ENCODE measurements around the gene PDZD7.

Gene PDZD7

DNA sequence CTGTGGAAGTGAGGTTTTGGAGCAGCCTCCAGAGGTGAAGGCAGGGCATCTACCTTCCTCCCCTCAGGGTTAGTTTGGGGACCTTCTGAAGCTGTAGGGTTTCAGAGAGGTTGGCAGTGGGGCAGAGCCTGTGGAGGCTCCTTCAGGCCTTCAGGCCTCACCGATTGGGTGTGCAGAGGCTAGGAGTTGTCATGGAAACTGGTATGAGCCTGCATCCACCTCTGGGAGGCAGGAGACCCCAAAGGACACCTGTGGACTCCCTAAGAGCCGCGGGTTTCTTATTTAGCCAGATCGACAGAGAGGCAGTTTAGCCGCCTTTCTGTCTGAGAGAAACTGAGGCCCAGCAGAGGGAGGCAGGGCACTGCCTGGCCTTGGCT lies 29.3 kb downstream of the PDZD7 start:
- DNase-seq (ENCODE audit: low spot score) = no peak

DNA sequence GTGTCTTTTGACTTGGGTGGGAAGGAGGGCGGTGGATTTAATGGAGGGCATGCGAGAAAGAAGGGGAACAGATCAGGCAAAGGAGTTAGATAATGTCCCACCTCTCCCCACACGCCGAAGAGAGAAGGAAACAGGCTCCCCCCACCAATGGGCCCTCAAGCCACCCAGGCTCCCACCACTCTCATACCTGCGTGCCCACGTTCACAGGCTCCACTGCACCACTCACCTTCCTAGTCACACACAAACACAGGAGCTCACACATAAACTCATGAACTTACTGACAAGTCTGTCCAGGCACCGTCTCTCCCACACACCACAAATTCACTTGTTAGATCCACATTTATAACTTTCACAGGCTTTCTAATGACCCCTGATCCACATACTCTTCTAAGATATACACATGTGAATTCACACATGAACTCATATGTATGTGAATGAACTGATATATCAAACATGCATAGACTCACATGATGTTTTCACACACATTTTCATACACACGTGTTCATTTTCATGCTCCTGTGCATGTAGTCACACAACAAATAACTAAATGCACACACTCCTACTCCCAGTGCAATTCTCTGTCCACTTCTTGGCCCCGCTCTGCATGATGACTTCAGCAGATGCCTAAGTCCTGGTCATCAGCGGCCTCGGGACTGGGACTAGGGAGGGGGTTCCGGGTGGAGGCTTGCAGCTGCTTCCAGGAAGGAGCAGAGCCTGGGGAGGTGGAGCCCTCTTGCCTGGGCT lies 29.8 kb downstream of the PDZD7 start:
- no peak for DNase-seq (ENCODE audit: low spot score)

DNA sequence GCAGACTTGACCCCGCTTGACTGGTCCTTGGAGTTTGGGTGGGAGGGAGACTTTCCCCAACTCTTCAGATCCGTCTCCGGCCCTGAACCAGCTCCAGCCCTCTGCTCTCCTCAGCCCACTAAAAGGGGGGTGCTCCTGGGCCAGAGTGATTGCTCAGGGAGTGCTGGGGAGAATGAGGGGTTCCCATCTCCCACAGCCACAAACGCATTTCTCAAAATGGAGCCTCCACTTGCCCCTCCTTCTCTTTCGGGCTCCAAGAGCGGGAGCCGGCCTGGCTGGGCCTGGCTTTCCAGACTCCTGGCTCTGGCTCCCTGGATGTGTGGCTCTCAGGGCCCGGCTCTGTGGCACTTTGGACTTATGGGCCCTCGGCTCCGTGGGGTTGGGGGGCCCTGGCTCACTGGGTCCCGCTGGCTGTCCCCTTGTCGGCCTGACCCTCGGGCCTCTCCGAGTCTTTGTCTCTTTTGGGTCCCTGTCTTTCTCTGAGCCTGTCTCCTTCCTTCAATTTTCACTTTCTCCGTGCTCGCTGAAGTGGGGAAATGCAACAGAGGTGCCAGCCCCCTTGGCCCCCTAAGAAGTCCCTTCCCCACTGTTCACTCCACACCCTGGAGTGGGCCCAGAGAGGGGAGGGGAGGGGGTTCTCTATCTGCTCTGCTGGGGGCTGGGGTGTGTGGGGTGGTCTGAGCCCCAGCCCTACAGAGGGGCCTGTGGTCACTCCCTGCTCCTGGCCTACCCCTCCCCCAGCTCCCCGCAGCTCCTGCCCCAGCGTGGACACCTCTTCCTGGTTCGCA lies 30.6 kb downstream of the PDZD7 start:
- peak; percentile 70 for DNase-seq (ENCODE audit: low spot score)

DNA sequence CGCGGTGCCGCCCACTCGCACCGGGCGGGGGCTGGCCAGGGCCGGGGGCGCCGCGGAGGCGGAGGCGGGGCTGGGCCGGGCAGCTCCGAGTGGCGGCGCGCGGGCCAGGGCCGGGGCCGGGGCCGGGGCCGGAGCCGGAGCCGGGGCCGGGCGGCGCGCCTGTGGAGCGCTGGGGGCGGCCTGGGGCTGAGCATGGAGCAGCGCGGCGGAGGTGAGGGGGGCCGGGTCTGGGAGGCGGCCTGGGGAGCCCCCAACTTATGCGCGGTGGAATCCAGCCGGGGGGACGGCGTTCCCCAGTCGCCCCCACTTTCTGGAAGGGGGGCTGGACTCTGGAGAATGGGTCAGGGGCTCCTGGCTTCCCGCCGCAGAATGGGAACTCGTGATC lies 31.2 kb downstream of the PDZD7 start, which contains the start of gene LZTS2:
Gene LZTS2 (plus strand): TSS at position 67 of the 385 bp plus-strand sequence. CDS start 2,731 bp downstream, outside the sequence.
- DNase-seq (ENCODE audit: low spot score) = peak; percentile 76

DNA sequence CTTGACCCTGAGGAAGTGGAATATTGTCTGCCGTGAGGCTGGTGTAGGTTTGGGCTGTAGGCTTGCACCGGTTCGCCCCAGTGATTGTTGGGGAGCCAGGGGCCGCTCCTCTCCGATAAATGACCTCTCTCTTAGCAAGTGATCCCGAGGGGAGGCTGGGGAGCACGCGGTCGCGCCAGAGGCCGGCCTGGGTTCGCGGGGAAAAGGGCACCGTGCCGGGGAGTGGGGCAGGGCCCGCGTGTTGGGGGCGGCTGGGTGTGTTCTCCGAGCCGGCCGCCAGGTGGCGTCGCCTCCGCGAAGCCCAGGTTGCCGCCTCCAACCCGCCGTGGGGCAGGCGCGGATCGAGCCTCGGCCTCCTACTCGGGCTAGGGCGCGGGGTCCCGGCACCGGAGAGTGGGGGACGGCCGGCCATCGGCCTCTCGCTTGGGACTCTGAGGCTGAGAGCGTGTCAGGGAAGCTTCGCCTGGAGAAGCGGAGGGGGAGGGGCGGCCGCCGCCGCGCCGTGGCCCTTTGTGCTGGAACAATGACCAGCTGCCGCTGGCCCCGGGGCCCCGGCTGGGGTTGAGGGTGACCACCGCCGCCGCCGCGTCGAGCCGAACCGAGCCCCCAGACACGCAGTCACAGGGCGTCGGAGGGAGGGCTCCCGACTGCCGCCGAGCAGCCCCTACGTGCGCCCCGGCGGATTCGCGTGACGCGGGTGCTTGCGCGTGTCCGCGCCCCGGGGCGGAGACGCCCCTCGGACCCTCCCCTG lies 31.8 kb downstream of the PDZD7 start:
- peak; percentile 95 for DNase-seq (ENCODE audit: low spot score)

DNA sequence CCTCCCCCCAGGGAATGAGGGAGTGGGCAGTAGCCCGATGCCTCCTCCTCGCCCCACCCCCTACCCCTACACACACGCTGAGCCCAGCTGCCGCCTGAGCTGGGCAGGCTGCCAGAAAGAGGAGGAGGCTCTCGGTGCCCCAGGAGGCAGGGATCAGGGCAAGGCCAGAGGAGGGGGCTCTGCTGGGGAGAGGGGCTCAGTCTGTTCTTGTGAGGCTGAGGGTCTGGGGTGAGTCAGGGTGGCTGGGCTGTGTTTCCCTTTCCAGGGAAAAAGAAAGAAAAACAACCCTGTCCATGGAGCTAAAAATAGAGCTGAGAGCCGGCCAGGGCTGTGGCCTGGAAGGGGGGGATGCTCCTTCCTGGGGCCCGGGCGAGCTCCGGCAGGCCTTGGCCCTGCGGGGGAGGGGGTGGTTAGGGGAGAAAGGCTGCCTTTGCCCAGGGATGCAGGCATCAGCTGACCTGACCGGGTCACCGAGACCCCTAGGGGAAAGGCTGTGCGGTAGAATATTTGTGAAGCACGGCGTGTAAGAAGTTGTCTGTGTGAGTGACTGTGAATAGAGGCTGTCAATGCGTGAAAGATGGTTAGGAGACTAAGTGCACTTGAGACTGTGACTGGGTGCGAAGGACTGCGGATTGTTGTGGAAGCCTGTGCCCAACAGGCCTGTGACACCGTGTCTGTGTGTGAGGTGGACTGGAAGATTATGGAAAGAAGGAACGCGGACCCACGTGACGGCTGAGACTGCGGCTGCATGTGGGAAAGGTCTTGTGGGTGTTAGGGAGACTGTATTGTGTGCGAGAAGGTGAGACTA lies 32.5 kb downstream of the PDZD7 start:
- peak; percentile 97 for DNase-seq (ENCODE audit: low spot score)

DNA sequence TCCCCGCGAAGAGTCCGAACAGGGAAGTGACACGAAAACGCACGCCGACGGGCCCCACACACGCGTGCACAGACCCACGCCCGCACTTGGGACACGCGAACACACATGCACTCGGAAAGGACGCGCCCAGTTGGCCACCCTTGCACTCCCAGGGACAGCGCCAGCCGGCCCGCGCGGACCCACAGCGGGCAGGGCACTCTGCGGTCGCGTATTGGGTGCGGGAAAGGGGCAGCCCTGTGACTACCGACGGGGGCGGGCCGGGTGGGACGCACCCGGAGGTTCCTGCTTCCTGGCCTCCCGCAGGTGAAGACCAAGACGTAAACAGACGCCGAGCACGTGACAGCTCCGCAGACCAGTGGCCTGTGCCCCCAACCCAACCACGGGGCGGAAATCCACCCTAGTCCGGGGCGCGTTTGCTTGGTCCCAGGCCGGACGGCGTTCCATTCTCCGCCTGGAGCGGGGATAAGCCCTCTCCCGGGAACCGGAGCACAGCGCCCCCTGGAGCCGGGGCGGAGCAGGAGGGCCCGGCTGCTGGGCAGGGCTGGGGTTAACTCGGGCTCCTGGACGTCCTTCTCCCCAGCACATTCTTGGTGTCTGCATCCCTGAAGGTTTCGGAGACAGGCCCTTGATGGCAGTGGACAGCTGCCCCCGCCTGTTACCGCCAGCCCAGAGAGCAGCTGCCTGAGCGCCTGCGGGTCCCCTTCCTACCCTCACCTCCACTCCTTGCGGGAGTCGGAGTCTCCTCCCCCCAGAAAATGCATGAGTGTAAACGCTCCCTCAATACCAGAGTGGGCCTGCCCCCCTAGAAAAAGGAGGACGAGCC lies 33.4 kb downstream of the PDZD7 start:
- DNase-seq (ENCODE audit: low spot score) = peak; percentile 92

DNA sequence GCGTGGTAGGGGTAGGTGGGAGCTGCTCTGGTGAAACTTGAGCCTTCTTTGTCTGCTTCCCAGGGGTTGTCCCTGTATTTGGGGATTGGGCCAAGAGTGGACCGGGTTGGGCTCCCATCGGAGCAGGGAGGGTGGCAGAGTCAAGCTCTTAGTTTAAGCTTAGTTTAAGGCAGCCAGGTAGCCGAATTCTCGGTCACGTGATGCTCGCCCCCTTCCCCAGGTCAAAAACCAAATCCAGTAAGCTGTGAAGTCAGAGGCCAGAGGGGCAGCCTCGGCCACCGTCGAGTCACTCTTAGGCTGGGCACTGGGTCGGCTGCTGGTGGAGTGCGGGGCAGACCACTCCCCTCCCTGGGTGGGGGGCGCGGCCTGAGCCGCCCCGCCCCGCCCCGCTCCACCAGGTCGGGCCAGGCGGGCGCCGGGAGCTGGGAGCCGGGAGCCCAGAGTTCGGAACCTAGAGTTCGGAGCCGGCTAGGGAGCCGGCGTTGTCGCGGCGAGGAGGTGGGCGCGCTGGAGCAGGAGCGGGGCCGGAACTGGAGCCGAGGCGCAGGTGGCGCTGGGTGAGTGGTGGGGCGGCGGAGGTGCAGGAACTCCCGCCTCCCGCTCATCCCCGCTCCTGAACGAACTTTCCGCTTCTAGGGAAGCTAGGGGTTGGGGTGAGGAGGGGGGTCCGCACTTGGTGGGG lies 34.1 kb downstream of the PDZD7 start:
- DNase-seq (ENCODE audit: low spot score) = peak; percentile 73

DNA sequence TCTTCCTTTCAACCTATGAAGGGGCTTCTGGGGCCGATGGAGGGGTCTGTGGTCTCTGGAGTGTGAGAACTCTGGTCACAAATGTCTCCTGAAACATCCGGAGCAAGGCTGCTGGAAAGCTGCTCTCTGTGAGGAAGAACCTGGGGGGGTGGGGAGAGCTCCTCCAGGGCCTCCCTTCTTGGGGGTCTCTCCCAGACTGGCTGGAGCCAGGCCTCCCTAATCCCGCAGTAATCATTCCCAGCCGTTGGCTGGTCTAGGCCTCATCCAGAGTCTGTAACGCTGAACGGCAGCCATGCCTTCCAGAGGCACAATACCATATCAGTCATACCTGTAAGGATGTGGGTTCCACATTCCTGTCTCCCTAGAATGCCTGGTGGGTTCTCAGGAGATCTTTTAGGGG lies 35.7 kb downstream of the PDZD7 start:
- DNase-seq (ENCODE audit: low spot score) = no peak

DNA sequence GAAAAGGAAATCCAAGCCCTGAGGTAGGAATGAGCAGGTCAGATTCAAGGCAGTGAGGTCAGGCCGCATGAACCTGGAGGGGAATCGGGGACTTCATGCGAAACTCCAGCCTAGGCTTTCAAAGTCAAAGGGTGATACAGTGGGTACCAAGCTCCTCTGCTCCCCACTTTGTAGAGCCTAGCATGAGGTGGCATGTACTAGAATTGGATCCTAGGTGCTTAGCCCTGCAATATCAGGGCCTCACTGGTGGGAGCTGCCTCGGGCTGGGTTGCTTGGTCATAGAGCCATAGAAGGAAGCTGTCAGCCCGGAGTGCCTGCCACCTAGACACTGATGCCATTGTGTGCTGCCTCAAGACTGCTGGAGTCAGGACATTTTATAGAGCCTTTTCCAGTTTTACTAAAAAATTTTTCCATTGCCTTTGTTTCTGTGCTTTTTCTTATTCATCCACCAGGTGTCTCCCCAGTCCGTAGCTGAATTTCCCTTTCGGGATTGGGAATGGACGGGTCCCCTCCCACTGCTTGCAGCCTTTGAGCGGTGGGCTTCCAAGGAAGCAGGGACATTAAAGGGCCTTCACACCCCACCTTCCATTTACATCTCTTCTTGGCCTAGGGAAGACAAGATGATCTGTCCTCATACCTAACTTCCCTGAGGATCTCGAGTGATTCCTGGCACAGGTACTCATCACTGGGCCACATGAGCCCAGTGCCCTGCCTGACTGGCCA lies 36.8 kb downstream of the PDZD7 start:
- no peak for DNase-seq (ENCODE audit: low spot score)

DNA sequence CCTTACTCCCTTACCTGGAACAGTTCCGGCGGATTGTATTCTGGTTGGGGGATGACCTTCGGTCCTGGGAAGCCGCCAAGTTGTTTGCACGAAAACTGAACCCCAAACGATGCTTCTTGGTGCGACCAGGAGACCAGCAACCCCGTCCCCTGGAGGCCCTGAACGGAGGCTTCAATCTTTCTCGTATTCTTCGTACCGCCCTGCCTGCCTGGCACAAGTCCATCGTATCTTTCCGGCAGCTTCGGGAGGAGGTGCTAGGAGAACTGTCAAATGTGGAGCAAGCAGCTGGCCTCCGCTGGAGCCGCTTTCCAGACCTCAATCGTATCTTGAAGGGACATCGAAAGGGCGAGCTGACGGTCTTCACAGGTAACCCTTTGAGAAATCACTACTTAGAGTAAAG lies 41.8 kb downstream of the PDZD7 start:
- no peak for DNase-seq (ENCODE audit: low spot score)

DNA sequence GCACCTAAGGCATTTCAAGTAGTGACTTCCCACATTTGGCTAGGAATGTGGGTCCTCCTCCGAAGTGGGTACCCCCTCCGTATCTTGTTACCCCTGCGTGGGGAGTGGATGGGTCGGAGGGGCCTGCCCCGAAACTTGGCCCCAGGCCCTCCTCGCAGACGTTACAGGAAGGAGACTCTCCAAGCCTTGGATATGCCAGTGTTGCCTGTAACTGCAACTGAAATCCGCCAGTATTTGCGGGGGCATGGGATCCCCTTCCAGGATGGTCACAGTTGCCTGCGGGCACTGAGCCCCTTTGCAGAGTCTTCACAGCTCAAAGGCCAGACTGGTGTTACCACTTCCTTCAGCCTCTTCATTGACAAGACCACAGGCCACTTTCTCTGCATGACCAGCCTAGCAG lies 42.8 kb downstream of the PDZD7 start:
- no peak for DNase-seq (ENCODE audit: low spot score)

DNA sequence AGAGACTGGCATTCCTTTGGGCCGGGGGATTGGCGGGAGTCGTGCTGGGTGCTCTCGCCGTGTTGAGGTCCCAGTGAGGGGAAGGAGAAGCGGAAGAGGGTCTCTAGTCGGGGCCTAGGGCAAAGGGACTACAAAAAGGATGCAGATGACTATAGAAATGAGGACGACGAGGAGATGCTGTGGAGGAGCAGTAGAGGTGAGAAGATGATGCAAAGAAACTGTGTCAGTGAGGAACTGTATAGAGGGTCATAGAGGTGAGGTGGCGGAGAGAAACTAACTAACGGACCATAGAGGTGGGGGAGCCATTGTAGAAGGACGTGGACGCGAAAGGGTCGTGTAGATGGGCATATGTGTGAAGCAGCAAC lies 43.3 kb downstream of the PDZD7 start:
- DNase-seq (ENCODE audit: low spot score) = no peak

DNA sequence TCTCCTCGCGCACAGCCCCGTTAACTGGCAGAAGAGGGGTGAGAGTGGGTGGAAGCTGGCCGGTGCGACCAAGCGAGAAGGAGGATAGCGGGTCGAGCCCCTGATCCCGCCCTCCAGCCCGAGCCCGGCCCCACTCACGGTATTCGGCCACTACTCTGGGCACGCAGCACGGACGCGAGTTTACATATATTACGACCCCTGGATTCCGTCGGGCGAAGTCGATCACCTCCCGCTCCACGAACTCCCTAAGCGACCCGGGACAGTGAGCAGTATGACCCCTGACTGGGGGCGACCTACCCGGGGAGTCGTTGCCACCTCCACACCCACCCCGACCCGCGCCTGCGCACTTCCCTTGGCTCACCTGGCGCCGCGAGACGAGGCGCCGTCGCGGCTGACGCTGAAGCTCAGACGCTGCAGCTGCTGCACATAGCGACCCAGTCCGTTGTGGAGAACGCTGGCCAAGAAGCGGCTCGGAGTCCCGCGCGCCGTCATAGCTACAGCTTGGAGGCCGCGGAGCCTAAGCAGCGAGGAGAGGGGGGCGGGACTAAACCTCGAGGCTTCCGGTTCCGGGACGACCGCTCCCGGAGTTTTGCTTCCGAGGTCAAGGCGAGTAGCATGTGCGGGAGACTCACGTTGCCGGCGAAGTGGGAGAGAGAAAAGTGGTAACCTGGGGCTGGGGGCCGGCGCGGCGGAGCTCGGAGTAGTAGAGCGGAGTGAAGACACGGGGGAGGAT lies 43.8 kb downstream of the PDZD7 start, which contains the start of the genes MRPL43 and TWNK:
Gene MRPL43 (minus strand): TSS at position 546 of the 733 bp plus-strand sequence. CDS start 54 bp downstream, at position 492.
Gene TWNK (plus strand): TSS at position 592 of the 733 bp plus-strand sequence. CDS start 668 bp downstream, outside the sequence.
- DNase-seq (ENCODE audit: low spot score) = peak; percentile 89

DNA sequence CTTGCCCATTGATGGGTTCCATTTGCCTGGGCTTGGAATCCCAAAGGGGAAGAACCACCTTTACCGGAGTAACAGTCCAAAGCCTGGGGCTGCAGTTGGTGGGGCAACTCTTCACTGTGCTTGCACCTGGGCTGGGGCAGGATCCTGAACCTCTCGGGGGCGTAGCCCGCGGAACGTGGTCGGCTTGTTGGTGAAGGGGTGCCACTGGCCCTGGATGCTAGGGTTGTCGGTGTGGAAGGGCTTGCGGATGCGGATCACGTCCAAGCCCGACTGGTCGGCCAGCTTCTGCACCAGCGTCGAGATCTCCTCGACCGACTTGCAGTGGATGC lies 44.3 kb downstream of the PDZD7 start:
- DNase-seq (ENCODE audit: low spot score) = no peak

DNA sequence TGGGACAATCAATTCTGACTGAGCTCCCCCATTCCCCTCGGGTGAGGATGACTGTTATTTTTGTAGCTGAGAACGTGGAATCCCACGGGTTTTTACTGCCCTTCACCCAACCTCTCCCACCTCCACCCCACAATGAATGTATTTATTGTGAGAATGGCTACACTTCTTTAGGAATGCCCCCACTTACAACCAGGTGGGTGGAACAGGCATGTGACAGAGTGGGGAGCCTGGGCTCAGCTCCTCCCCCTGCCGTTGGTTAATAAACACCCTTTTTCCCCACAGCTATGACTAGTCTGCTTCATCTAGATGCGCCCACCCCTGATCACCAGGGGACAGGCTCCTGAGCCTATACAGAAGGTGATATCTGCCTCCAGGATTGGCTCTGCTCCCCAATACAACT lies 45.6 kb downstream of the PDZD7 start:
- no peak for DNase-seq (ENCODE audit: low spot score)

DNA sequence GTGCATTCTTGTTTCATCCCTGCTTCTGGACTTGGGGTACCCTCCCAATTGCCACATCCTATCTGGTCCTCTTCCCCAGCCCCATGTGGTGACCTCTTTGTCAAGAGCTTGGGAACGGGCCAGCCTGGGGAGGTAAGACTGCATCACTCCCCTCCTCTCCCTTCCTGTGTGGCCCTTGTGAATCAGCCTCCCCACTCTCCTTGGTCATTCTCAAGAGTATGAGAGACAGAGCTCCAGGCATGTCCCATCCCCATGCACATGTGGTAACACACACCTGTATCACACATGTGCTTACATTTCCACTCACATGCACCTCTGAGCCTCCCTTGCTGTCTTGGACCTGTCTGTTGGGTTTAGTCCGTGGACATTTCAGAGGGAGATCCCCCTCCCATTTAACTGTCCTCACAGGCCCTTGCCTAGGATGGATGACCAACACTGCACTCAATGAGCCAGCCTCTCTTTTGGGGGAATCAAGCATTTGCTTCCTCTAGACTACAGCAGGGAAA lies 46.2 kb downstream of the PDZD7 start:
- DNase-seq (ENCODE audit: low spot score) = no peak

DNA sequence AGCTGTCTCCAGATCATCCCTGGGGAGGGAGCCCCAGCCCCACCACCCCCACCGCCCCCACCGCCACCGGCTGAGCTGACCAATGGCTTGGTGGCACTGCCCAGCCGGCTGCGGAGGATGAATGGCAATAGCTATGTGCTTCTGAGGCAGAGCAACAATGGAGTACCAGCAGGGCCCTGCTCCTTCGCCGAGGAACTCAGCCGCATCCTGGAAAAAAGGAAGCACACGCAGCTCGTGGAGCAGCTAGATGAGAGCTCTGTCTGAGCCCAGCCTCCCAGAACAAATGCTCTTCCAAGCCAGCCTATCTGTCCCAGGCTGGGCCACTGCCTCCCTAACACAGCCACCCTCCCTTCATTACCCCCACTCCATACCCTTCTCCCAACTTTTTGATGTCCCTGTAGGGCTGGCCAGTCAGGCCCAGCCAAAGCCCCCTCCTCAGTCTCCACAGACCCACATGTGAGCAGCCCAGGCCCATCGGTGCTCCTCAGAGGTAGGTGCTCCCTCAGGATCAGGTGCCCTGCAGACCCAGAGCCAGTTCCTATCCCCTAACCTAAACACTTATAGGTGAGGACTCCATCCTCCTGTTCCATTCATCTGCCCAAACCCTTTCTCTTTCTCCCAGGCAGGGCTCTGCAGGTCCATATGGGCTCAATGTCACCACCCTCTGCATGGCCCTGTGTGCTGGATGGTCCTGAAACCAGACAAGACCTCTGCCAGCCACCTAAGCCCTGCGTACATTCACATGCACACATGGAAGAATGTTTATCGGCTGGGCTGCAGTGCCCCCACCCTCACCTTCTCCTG lies 46.9 kb downstream of the PDZD7 start:
- DNase-seq (ENCODE audit: low spot score) = no peak

All from HuH-7.5 (cell line).